ENCODE data around the gene DLG1.

The DLG1 gene

DNA sequence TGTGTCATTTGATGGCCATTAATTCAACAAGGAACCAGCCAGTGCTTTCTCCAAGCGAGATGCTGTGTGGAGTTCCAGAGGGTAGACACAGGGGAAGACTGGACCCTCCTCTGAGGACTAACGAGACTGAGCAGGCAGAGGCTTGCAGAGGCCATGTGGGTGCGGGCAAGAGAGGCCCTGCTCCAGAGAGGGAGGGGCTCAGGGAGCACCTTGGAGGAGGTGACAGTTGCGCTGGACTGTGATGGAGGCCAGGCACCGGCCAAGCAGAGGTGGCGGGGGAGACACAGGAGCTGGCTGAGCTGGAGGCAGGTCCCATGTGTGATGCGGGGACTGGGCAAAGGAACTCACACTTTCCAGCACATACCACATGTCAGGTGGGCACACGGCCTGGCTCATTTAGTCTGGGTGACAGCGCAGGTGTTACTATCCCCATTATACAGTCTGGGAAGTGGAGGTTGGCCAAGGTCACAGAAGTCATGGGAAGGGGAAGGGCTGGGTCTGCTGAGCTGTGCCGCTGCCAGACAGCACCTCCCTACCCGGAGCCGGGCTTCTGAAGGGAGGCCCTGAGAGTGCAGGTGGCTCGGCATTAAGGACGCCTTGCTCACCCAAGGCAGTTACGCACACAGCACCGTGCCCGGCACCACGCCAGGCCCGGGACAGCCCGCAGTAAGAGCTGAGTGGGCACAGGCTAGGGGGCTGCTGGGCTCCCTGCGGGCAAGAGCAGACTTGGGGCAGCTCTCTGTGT lies 272.5 kb downstream of the DLG1 start:
- no peak for DNase-seq

DNA sequence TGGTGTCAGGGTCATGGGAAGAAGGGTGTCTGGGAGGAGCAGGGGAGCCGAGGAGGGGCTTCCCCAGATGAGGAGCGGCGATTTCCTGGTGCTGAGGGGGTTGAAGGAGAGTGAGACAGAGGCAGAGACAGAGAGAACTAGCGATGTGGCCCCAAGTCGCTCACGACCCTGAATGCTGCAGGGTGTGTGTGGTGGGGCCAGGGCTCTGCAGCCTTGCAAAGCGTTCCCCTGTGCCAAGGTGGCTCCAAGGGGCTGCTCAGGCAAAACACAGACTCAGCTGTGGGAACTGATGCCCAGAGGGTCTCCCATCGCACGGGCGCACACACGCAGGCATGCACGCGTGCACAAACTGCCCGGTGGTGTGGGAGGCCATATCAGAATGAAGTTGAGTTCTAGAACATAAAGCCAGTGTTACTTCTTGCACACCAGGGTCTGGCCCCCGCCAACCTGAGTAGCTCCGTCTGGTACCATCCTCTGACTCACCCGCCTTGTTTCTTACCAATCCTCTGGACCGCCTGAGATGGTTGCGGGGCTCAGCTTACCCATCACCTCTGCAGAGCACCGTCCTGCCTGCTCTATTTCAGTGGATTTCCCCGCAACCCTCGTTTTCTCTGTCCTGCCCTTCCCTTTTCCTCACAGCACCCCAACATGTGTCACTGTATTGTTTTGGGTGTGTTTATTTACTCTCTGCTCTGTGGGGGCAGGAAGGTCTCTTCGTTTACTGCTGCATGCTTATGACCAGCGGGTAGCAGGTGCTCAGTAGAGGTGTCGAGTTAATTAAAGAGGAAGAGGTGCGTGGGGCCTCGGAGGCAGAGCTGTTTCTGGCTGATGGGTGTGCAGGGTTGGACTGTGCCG lies 273.3 kb downstream of the DLG1 start:
- DNase-seq = no peak

DNA sequence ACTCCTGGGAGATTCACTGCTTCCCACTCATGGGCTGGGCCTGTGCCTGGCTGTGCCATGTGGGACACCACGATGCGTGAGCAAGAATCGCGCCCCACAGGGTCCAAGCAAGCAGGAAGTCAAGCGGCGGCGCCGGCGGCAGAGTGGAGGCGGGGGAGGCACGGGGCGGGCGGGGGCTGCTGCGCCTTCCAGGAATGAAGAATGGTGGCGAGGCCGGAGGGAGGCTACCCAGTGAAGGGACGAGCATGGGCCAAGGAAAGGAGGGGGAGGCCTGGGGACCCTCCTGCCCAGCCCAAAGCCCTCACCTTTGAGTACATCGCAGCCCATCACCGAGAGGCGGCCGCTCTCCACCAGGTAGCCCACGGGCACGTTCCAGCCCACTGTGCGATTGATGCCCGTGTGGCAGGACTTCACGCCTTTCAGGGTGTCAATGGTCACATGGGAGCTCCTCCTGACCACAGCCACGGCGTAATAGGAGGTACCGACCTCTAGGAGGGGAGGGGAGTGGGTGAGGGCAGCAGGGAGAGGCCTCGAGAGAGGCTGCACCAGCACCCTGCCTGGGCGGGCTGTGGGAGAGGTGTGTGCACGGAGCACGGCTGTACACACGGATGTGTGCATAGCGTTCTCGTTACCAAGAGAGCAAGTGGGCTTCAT lies 274.3 kb downstream of the DLG1 start:
- DNase-seq = peak; percentile 70

DNA sequence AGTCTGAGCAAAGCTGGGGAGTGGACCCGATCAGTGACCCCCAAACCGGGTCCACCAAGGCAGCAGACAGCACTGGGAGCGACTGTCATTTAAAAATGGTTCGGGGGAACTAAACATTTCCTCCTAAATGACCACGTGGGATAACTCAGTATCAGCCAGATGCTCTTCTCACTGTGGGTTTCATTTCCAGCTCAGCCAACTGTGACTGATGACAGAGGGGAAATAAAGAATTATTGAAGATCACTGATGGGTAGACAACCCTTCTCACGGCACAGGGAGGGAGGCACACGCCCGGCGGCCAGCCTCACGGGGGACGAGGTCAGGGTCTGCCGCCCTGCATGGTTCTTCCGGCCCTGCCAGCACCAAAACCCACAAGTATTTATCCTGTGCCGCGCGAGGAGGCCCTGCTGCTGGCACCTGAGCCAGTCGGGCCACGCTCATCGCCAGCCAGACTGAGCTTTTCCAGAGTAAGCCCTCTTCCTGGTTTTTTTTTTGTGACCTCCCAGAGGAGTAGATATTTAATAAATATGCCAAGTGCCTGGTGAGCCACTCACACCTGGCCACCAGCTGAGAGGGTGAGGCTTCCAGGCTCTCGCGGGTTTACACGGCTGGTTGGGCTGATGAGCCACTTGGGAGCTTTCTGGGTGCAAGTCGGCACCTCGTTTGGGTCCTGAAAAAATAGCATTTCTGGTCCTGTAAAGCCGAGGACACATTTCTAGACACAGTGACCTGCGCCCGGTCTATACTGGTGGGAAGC lies 275.0 kb downstream of the DLG1 start:
- DNase-seq = peak; percentile 93

DNA sequence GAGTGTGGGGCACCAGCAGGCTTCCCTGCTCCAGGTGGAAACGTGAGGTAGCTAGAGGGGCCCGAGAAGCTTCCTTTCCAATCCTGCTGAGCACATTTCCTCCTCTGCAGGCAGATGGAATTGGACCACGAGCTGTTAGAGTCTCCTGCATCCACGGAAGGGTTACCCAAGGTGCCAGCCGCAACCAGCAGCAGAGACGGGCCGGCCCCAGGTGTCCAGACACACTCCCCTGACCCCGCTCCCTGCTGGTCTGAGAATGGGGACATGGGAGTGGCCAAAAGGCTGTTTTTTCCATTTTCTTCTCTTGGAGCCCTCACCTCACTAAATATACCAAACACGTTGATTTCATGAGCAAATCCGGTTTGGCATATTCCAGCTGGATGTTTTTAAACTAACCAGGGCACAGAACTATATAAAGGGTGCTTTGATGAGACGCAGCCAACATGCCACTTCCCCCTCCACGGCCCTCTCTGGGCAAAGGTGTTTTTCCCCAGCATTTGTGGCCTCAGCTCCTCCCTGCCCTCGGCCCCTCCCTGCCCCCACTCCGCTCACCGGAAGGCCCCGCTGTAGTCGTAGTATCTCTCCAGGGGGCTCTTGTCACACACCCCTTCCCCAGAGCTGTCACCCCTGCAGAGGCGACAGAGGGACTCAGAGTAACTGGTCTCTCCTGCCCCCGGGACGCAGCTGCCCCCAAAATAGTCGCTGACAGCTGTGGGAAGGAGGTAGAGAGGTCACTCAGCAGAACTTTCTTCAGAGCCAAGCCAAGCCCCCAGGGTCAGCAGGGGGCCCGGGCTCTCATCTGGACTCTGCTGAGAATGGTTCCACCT lies 275.8 kb downstream of the DLG1 start:
- DNase-seq = no peak

DNA sequence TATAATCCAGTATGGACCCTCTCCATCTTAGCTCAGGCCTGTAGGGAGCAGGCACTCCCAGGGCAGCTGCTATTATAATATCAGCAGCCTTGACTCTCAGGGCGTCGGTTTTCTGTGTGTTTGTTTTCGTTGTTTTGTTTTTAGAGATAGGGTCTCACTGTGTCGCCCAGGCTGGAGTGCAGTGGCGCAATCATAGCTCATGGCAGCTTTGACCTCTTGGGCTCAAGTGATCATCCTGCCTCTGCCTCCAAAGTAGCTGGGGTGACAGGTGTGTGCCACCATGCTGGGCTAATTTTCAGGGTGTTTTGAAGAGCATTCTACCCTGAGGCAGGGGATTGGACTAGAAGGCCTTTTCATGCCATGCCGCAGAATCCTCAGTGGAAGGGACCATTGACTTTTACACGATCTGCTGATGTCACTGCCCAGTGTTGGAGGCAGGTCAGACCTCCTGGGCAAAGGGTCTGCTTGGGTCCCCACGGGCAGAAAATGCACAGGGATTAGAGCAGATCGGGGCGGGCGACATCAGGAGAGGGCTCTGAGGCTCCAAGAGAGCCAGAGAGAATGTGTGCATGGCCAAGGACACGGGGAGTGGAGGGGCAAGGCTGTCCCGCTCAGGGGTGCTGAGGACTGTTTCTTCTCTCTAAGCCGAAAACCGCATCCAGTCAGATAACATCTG lies 276.5 kb downstream of the DLG1 start:
- DNase-seq = peak; percentile 38

DNA sequence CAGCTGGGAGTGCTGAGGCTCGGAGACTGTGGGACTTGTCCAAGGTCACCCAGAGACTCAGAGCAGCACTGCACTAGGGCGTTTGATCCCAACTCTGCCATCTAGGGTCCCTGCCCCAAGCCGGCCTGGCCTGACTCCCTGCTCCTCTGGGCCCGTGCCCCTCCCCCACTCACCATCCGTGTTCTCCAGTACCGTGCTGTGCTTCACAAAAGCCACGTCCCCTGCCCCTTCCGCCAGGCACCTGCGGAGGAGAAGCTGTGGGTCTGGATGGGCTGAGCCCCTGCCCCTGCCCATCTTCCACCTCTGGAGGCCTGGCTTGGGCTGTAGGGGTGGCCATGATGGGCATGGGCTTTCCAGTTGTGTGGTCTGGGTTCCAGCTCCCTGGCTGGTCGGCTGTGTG lies 277.2 kb downstream of the DLG1 start:
- DNase-seq = peak; percentile 32

DNA sequence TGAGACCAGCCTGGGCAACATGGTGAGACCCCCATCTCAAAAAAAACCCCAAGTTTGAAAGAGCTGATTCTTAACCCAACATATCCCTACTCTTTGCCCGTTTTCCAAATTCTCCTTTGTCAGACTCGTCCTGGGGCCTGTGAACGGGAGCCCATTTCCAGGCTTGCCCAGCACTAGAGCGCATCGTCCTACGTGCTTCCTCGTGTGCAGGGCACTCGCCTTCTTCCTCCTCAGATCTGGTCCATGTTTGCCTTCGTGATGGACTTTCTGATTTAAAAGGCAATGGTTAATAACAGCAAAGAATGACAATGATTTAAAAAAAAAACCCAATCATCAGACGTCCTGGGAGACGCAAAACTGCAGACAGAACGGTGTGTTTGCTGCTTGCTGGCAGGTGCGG lies 278.9 kb downstream of the DLG1 start:
- DNase-seq = no peak

DNA sequence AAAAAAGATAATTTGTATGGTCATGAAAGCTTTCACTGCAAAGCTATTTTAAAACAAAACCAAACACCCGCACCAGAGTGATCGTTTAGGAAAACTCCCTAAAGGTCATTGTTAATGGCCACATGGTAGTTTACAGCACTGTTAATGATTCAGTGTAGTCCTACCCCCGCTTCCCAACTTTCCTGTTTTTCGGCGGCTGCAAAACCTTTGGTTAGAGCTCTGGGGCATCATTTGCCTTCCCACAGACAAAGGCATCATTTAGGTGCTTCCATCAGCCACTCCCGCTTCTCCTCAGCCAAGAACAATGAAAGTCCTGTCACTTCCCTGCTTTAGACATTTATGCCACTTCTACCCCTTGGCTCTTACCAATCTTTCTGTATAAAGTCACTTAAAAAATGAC lies 279.4 kb downstream of the DLG1 start:
- DNase-seq = peak; percentile 67

DNA sequence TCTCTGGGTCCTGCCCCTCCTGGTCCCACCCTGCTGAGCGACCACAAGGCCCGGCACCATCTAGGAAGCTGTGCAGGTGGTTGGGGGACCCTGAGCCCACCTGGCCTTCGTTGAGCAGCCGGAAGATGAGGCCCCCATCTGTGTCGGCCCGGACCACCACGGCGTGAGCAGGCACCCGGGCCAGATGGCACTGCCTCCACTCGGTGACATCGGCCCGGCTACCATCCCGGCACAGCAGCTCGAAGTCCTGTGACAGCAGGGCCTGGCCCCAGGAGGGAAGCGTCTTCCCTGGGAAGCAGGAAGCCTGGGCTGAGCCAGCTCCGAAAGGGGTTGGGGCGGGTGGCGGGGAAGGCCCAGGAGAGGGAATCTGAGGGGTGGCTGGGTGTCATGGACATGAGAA lies 281.4 kb downstream of the DLG1 start:
- DNase-seq = no peak

DNA sequence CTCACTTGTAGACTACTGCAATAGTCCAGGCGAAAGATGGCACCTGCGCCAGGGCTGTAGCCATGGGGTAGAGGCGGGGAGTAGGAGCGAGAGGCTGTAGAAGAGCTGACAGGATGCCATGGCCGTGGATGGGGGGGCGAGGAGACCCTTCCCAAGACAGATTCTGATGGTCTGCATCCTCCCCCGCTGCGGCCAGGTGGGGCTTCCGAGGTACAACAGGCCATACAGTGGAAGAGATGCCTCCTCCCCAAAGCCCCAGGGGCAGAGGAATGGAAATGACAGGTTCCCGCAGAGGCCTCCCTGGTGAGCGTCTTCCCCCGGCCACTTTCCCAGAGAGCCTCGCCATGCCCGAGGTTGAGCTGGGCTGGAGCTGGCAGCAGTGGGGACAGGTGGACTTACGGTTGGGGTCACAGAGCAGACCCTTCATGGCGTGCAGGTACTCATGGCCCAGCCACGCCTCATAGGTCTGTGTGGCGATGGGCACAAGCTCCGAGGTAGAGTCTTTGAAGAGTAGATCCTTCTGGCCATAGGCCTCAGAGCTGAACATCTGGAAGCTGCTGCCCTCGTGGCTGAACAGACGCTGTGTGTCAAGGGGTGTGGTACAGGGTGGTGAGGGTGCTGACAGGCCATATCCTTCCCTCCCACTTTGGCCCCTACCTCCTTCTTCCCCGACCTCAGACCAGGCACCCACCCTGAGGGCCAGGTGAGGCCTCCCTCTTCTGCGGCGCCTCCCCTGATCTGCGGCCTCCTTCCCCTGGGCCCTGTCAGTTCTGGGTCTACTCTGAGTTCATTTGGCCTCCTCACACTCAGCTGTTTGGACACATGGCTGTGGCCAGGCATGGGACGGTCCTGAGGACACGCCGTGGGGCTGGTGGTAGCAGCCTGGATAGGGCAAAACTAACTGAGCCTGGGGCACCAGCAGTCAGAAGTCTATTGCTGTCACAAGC lies 282.3 kb downstream of the DLG1 start:
- DNase-seq = no peak

DNA sequence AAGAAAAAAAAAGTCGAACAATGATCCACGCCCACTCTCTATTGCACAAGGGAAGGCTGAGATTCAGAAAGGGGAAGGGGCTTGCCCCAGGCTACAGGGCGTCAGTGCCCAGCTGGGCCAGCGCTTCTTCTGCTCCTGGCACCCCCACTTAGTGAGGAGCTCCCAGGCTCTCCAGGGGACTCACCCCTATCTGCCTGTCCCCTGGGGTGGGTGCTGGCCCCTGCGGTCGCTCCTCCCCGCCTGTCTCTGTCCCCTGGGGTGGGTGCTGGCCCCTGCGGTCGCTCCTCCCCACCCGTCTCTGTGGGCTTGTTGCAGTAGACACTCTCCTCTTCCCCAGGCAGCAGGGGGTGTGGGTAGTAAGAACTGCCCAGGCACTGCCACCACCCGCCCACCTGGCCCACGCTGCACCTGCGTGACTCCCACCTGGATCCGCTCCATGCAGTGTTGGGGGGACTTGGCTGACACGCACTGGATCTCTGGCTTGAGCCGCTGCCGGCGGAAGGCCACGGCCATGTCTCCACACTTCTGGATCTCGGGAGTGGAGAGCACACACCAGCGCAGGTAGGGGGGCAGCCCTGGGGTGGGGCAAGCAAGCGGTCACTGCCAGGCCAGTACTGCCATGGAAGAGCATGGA lies 283.4 kb downstream of the DLG1 start:
- no peak for DNase-seq

DNA sequence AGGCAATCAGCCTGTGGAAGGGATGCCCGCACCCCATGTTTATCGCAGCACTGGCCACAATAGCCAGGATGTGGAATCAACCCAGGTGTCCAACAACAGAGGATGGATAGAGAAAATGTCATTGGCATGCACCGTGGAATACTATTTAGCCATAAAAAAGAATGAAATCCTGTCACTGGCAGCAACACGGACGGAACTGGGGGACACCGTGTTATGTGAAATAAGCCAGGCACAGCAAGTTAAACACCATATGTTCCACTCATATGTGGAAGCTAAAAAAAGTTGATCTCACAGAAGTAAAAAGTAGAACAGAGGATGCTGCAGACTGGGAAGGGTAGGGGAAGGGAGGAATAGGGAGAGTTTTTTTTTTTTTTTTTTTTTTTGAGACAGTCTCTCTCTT lies 284.4 kb downstream of the DLG1 start:
- DNase-seq = no peak

DNA sequence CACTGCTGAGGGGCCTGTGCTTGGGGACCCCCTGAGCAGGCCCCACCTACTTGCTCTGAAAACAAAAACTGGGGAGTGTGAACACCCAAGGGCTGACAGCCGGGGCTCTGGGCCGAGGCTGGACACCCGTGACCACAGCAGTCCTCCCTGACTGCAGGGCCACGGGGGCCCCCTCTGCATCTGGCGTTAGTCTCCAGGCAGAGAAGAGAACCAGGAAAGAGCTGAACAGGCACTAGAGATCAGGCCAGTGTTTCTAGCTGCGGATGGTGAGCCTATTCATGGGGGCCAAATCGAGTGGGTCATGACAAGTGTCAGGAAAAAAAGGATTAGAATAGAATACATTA lies 285.9 kb downstream of the DLG1 start:
- DNase-seq = no peak

DNA sequence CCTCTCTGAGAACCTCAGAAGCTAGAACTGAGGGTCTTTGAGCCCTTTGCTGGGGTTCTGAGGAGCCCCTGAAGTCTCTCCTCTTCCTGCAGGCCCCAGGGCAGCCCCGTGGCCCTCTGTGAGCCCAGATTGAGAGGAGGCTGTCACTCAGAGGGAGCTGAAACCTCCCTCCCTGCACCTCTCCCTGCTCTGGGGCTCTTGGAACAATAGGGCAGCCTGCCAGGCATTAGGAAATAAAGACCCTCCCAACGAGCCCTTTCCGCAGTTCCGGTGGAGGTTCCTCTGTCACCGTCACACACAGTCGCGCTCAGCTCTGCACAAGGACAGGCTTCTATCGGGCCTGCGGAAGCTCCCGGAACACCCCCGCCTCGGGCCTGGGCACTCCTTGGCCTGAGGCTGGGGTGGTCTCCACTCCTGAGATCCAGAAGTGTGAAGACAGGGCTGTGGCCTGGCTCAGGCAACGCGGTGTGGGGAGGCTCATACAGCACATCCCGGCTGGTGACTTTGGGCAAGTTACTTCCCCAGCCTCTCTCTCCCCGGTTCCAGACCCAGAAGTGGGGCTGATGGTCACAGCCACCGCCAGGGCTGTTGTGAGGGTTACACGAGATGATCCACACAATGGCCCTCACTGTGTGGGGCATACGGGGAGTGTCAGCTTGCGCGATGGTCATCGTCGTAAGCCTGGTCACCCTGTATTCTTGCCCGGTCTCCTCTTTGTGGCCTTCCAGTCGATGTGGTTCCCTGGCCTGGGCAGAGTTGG lies 286.5 kb downstream of the DLG1 start:
- DNase-seq = no peak

DNA sequence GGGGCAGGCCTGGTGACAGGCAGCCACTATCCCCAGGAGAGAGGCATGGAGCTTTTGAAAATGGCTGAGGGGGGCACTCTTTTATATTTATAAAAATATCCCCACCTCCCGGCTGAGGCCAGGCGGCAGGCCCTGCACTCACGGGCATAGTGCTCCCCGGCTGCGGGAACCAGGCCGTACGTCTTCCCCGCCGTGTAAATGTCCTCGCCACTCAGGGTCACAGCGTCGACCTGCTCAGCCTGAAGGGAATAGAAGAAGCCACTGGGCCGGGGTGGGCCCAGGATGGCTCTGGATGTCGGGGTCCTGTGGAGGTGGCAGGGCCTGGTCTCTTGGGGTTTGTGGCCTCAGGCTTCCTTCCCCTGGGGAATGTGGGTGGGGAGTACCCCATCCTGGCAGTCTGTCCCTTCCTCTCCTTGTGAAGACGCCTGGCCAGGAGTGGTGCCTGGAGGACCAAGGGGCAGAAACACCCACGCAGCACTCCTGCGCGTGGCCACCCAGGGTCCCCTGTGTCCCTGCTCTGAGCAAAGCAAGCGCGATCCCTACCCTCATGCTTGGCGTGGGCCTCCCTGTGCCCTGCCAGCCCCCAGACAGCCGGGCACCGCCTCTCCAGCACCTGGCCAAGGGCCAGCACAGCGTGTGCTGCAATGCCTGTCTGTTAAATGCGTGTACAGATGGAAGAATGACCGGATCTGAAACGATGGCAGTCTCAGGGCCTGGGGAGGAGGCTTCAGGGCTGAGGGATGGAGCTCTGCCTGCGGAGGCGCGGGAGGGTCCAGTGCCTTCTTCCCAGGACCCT lies 287.7 kb downstream of the DLG1 start:
- DNase-seq = no peak

DNA sequence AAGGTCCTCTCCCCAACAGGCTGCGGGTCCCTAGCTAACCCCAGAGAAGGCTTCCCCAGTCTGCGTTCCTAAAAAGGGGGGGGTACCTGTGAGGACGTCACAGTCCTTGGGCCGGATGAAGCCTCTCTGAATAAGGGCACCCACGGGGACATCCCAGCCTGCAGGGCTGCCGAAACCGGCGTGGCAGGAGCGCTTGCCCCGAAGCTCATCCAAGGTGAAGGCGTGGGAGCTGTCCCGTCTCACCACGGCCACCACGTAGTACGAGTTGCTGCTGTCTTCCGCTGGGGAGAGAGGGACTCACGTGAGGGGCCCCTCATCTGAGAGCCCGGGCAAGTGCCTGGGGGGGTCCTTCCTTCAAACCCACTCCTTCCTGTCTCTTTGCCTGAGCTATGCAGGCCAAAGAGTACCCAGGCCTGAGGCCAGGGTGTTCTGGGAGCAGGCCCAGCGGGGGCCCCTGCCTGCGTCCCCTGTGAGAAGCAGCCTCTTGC lies 288.8 kb downstream of the DLG1 start:
- no peak for DNase-seq

Measured in NCI-H526 treated with DMSO at 0.1 percent for 48 hours (cell line).